Pancreas (tissue), 10 donors: ENCODE measurements around the gene GPR15LG. TPM values are rescaled to one million over a fixed set of nuclear protein-coding genes. Genes with fewer than 3 reads are reported as not detected.

ENCODE experiments used
- ATAC-seq, 4 donors: fragments of 200-7000 bp; cut with Tn5 transposase; one replicate each; pipeline versions ENCODE4 v1.8.0 to v1.9.1; 2020; ENCODE audit warnings: mild to moderate bottlenecking in 4 of 4, moderate library complexity in 4 of 4
- DNase-seq, 6 donors: peaks; one replicate each; pipeline ENCODE4 v3.0.0-alpha.2; 2020
- FAIRE-seq: peaks from 2 replicates; lab custom pipeline; 2012; peaks lifted over from hg19 to GRCh38; lab: Jason Lieb, UNC
- H3K27ac ChIP-seq, 4 donors: fragments of 200-600 bp; sonication (generic); 1 replicate in 3 of 4; 2 replicates in 1 of 4; pipeline versions ENCODE4 v1.5.0 to v1.8.0; 2020
- H3K27me3 ChIP-seq, 4 donors: fragments of 200-600 bp; one replicate each; pipeline ENCODE4 v1.8.0; 2021
- H3K36me3 ChIP-seq, 3 donors: fragments of 200-600 bp; sonication (generic) in 1 of 3; one replicate each; pipeline versions ENCODE4 v1.5.0 to v1.8.0; 2020 to 2021
- H3K4me1 ChIP-seq, 3 donors: fragments of 200-600 bp; one replicate each; pipeline ENCODE4 v1.8.0; 2021
- H3K4me3 ChIP-seq, 4 donors: fragments of 200-600 bp; sonication (generic) in 2 of 4; one replicate each; pipeline versions ENCODE4 v1.5.0 to v1.8.0; 2020 to 2021
- H3K9me3 ChIP-seq, 4 donors: fragments of 200-600 bp; one replicate each; pipeline ENCODE4 v1.8.0; 2021
- WGBS, 2 donors: extraction: QIAGEN DNeasy Blood & Tissue Kit; methylation state at CpG; one replicate each; pipeline ENCODE4 v1.1.7; 2013; 5-methylcytosine and 5-hydroxymethylcytosine counted together
- intact Hi-C, 3 donors: fragments of 100-400 bp; cut with DNase I; formaldehyde crosslinking; loops; one replicate each; pipeline versions ENCODE4 v1.11.1 to v1.14.2; 2022
- polyA plus RNA-seq, 2 donors: library from polyadenylated mRNA; stranded (reverse); fragments of 200-250 nt; gene quantifications; one replicate each; pipeline ENCODE4 v1.2.3, GENCODE V29; 2013
- total RNA-seq, 6 donors: library from RNA; stranded (reverse); fragmentation: NEBNext Ultra II Directional in 4 of 6; extraction: Animal tissue kit (Norgen Biotek cat#: 25700) in 4 of 6; gene quantifications; one replicate each; pipeline versions ENCODE4 v1.2.1 to v1.2.4, GENCODE V29; 2021 to 2023
- TF ChIP-seq, protein P1 (sequence below), 4 donors: fragments of 200-600 bp; sonication (generic) in 3 of 4; IDR thresholded peaks; one replicate each; pipeline versions ENCODE4 v1.5.0 to v1.8.0; 2021; ENCODE audit warnings: antibody characterized with exemption in 4 of 4
- donor health status: healthy with polysubstance abuse.
- donor health status: DM: no; HTN: no; CAD: no; lungs with moderate emphysema.
- donor health status: DM: no; HTN: no; CAD: no.
- donor health status: control.
- donor health status: control.
- donor health status: Bipolar disorder and iron deficiency.
- donor health status: DM: yes; HTN: yes; CAD: no.
- donor health status: DM: no; HTN: no; CAD: no.
- donor health status: DM: no; HTN: no; CAD: no.
- donor health status: DM: yes; HTN: yes; CAD: no.

Gene GPR15LG
- total and polyA plus RNA-seq, 8 donors, result 0.09 to 0.32 (median 0.23) TPM; not detected in 5

DNA sequence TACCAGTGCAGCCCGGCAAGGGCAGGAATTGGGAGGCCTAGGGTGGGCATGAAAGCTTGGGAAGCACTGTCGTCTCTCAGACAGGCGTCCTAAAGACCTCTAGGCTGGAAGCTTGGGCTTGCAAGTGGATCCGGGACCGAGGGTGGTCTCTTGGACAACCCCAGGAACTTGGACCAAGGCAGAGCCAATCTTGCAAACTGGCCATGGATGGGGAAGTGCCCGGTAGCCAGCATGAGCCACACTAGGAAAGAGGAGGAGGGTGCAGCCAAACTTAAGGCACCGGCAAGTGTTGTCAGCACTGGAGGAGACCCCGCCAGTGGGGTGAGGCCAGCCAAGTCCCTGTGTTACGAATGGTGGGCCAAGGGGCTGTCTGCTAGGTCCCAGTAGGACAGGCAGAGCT is 43.2 kb downstream of the GPR15LG start:
- no peaks in the 10 kb centered on the region for H3K36me3 ChIP-seq
- H3K4me3 ChIP-seq, result no peak overlapping the region
- no peak for FAIRE-seq
- intact Hi-C loops, result no loop called here
- DNase-seq, result no peak
- H3K9me3 ChIP-seq, result no peaks in the 10 kb centered on the region
- H3K27ac ChIP-seq, result no peak overlapping the region
- no peaks in the 10 kb centered on the region for H3K27me3 ChIP-seq
- ATAC-seq, result no peak
- 68 to 72% methylated on average over 9 of the region's 9 CpGs for WGBS, 2 donors
- TF ChIP-seq, protein P1, sequence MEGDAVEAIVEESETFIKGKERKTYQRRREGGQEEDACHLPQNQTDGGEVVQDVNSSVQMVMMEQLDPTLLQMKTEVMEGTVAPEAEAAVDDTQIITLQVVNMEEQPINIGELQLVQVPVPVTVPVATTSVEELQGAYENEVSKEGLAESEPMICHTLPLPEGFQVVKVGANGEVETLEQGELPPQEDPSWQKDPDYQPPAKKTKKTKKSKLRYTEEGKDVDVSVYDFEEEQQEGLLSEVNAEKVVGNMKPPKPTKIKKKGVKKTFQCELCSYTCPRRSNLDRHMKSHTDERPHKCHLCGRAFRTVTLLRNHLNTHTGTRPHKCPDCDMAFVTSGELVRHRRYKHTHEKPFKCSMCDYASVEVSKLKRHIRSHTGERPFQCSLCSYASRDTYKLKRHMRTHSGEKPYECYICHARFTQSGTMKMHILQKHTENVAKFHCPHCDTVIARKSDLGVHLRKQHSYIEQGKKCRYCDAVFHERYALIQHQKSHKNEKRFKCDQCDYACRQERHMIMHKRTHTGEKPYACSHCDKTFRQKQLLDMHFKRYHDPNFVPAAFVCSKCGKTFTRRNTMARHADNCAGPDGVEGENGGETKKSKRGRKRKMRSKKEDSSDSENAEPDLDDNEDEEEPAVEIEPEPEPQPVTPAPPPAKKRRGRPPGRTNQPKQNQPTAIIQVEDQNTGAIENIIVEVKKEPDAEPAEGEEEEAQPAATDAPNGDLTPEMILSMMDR (IDR thresholded peaks at IDR 0.05), result no peak
- no peaks in the 10 kb centered on the region for H3K4me1 ChIP-seq

DNA sequence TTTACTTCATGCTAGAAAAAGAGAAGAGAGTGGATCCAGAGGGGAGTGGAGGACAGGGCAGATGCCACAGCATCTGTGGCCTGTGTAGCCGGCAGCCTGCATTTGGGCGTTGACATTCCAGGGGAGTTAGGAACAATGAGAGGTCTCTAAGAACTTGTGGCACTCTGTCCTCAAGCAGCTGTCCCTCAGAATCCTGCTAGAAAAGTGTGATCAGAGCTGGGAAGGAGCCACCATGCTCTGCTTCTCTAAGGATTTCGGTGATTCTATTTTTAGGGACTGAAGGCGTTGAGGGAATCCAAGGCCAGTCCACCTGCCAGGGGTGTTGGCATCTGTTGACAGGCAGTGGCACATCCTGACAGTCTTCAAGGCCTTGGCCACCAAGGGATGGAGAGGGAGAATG is 44.1 kb downstream of the GPR15LG start:
- WGBS, 2 donors, result 78 to 82% methylated on average over 4 of the region's 4 CpGs
- H3K9me3 ChIP-seq, result no peaks in the 10 kb centered on the region
- FAIRE-seq (no peak), ATAC-seq (no peak), DNase-seq (no peak)
- no peak overlapping the region for H3K4me3 ChIP-seq
- no peak overlapping the region for H3K27ac ChIP-seq
- H3K36me3 ChIP-seq, result no peaks in the 10 kb centered on the region
- H3K27me3 ChIP-seq, result no peaks in the 10 kb centered on the region
- TF ChIP-seq, protein P1 (IDR thresholded peaks at IDR 0.05), result no peak
- H3K4me1 ChIP-seq, result no peaks in the 10 kb centered on the region
- intact Hi-C loops, result no loop called here

DNA sequence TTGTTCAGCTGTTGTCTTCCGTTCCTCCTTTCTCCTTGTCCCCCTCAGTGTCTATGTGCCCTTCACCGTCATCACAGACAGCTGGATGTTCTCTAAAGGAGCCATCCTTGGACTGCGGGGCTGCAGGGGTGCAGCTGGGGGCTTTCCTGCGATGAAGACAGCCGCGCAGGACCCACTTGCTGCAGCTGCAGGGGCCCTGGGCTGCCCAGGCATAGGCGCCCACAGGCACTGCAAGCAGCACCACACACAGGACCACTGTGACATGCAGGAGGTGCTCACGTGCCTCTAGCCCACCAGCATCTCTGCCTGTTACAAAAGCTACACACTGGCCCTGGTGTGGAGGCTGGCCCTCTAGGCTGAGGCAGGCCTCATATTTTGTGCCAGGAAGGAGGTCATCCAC is 48.3 kb downstream of the GPR15LG start:
- Histone ChIP-seq H3K4me3 (no peak overlapping the region), H3K4me1 (no peaks in the 10 kb centered on the region), H3K36me3 (no peaks in the 10 kb centered on the region), H3K9me3 (no peaks in the 10 kb centered on the region), H3K27ac (no peak overlapping the region), H3K27me3 (no peaks in the 10 kb centered on the region)
- no peak for DNase-seq
- 68 to 70% methylated on average over 8 of the region's 8 CpGs for WGBS, 2 donors
- FAIRE-seq, result no peak
- intact Hi-C loops, result no loop called here
- TF ChIP-seq, protein P1 (IDR thresholded peaks at IDR 0.05), result no peak
- no peak for ATAC-seq

DNA sequence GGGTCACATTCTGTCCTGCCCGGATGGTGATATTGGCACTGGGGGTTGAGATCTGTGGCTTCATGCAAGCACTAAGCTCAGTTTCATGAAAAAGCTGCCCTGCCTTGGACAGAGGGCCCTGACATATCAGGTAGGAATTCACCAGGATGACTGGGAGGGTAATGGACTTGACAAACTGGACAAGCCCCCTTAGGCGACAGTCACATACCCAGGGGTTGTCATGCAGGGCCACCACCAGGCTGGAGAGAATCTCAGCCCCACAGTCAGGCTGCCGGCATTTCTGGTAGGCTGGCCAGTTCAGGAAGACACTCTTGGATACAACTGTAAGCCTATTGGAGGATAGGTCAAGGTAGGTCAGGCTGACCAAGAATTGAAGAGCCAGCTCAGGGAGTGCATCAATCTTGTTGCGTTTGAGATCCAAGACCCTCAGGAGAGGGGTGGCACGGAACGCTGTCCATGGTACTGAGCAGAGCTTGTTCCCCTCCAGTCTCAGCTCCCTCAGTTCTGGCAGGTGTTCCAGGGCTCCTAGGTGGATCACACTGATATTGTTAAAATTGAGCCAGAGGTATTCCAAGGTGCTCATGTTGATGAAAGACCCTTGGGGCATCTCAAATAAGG is 50.9 kb downstream of the GPR15LG start:
- no peak overlapping the region for H3K4me3 ChIP-seq
- ATAC-seq, result no peak
- H3K27ac ChIP-seq, result no peak overlapping the region
- FAIRE-seq, result no peak
- H3K27me3 ChIP-seq, result no peaks in the 10 kb centered on the region
- no peaks in the 10 kb centered on the region for H3K36me3 ChIP-seq
- H3K9me3 ChIP-seq, result no peaks in the 10 kb centered on the region
- TF ChIP-seq, protein P1 (IDR thresholded peaks at IDR 0.05), result no peak
- WGBS, 2 donors, result 37 to 46% methylated on average over 6 of the region's 6 CpGs
- intact Hi-C loops, result no loop called here
- no peak for DNase-seq
- H3K4me1 ChIP-seq, result no peaks in the 10 kb centered on the region

DNA sequence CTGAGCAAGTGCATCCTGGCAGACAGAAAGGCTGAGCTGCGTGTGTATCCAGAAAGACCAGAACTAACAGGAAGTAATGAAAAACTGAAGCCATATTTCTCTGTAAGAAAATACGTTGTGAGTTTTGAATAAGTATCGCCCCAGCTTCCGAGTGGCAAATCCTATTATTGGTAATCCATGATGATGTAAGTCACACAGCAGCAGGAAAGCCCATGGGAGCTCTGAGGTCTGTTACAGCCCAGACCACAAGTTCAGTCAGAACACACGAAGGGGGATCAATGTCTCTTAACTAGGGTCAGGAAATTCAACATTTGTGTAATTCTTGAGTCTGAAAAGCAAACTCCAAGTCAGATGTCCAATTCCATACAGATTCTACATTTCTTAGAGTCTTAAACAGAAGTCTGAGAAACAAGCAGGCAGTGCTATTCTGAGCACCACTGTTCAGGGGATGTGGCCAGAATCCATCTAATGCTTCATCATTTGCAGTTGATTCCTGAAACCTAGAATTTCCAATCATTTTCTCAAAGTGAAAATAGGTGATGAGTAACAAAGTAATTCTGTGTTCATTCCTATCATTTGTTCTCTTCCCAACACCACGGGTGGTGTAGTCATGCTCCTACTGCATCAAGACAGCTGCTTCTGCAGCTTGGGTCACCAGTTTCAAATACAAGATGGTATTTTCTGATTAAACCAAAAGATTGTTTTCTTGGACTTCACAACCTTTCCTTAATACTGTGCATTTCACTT is 52.0 kb downstream of the GPR15LG start, which contains the start of gene LRIT2:
Gene LRIT2, minus strand, starts transcription at position 118 of the 747 bp plus-strand sequence. Its CDS starts 24 bp downstream, at position 94.
- ATAC-seq (no peak), DNase-seq (no peak), FAIRE-seq (no peak)
- TF ChIP-seq, protein P1 (IDR thresholded peaks at IDR 0.05), result no peak
- Histone ChIP-seq H3K9me3 (no peaks in the 10 kb centered on the region), H3K27me3 (no peaks in the 10 kb centered on the region), H3K27ac (no peak within 1 kb of the TSS), H3K36me3 (no peaks in the 10 kb centered on the region), H3K4me1 (no peaks in the 10 kb centered on the region), H3K4me3 (no peak within 1 kb of the TSS)
- intact Hi-C loops, result no loop called here
- WGBS, 2 donors, result 48 to 66% methylated on average over 6 of the region's 6 CpGs
